Suppressor macrophage treated with lipopolysaccharide for 4 hours (primary cell): Measurements from ENCODE around the gene CHST1.
A peak's percentile ranks its signal among the peaks of the same experiment; 100 is the strongest.

Experiments used
- DNase-seq: peaks from one replicate; pipeline ENCODE4 v3.0.0-alpha.2; 2020

CHST1 gene

GRCh38 chr11:45643598-45644260 lies 21.7 kb downstream of the CHST1 start:
- no peak for DNase-seq

GRCh38 chr11:45641961-45642360 lies 23.5 kb downstream of the CHST1 start:
- no peak for DNase-seq

GRCh38 chr11:45638051-45638450 lies 27.4 kb downstream of the CHST1 start:
- no peak for DNase-seq

GRCh38 chr11:45635907-45636306 lies 29.5 kb downstream of the CHST1 start:
- DNase-seq: no peak

- DNase-seq: no peak
Observed at GRCh38 chr11:45625611-45626010, 39.8 kb downstream of the CHST1 start.

- DNase-seq: no peak
Observed at GRCh38 chr11:45624095-45624494, 41.3 kb downstream of the CHST1 start.

- no peak for DNase-seq
Observed at GRCh38 chr11:45622861-45623260, 42.6 kb downstream of the CHST1 start.

- no peak for DNase-seq
Observed at GRCh38 chr11:45622283-45622682, 43.1 kb downstream of the CHST1 start.

- DNase-seq: no peak
Observed at GRCh38 chr11:45621588-45621987, 43.8 kb downstream of the CHST1 start.

GRCh38 chr11:45620243-45620642 lies 45.2 kb downstream of the CHST1 start:
- no peak for DNase-seq

- no peak for DNase-seq
Observed at GRCh38 chr11:45618897-45619296, 46.5 kb downstream of the CHST1 start.

- DNase-seq: no peak
Observed at GRCh38 chr11:45617871-45618601, 47.4 kb downstream of the CHST1 start.

- DNase-seq: no peak
Observed at GRCh38 chr11:45616802-45617549, 48.4 kb downstream of the CHST1 start.

GRCh38 chr11:45615182-45615792 lies 50.1 kb downstream of the CHST1 start:
- no peak for DNase-seq

GRCh38 chr11:45614196-45614828 lies 51.1 kb downstream of the CHST1 start:
- no peak for DNase-seq

GRCh38 chr11:45610627-45611026 lies 54.8 kb downstream of the CHST1 start:
- DNase-seq: peak; percentile 16

- DNase-seq: no peak
Observed at GRCh38 chr11:45609902-45610301, 55.5 kb downstream of the CHST1 start.

GRCh38 chr11:45609337-45609736 lies 56.1 kb downstream of the CHST1 start:
- DNase-seq: no peak

GRCh38 chr11:45607995-45608394 lies 57.4 kb downstream of the CHST1 start:
- DNase-seq: no peak

- DNase-seq: no peak
Observed at GRCh38 chr11:45606514-45607281, 58.7 kb downstream of the CHST1 start.

- no peak for DNase-seq
Observed at GRCh38 chr11:45605051-45605450, 60.4 kb downstream of the CHST1 start.
